Measurements from ENCODE around the gene TMEM184A.
A peak's percentile ranks its signal among the peaks of the same experiment; 100 is the strongest.

Gene TMEM184A

GRCh38 chr7:1538544-1539180 is 17.3 kb downstream of the TMEM184A start:
- no peak for DNase-seq

- DNase-seq = no peak
Observed at GRCh38 chr7:1537535-1538412, 18.2 kb downstream of the TMEM184A start.

GRCh38 chr7:1536743-1537534 is 19.1 kb downstream of the TMEM184A start:
- DNase-seq = no peak

- no peak for DNase-seq
Observed at GRCh38 chr7:1536455-1536742, 19.6 kb downstream of the TMEM184A start.

- DNase-seq = no peak
Observed at GRCh38 chr7:1535701-1536454, 20.1 kb downstream of the TMEM184A start.

- no peak for DNase-seq
Observed at GRCh38 chr7:1535100-1535458, 20.9 kb downstream of the TMEM184A start.

- DNase-seq = no peak
Observed at GRCh38 chr7:1534330-1535099, 21.5 kb downstream of the TMEM184A start.

- no peak for DNase-seq
Observed at GRCh38 chr7:1533547-1534329, 22.3 kb downstream of the TMEM184A start.

GRCh38 chr7:1533255-1533546 is 22.8 kb downstream of the TMEM184A start:
- DNase-seq = no peak

- peak in 2 of 4 experiments; percentile 41 to 50 for DNase-seq
Observed at GRCh38 chr7:1532456-1533254, 23.4 kb downstream of the TMEM184A start.

GRCh38 chr7:1531979-1532455 is 24.0 kb downstream of the TMEM184A start:
- DNase-seq = no peak

- peak in 1 of 4 experiments; percentile 52 for DNase-seq
Observed at GRCh38 chr7:1531263-1531978, 24.6 kb downstream of the TMEM184A start.

- DNase-seq = no peak
Observed at GRCh38 chr7:1530946-1531262, 25.1 kb downstream of the TMEM184A start.

GRCh38 chr7:1529383-1530116 is 26.5 kb downstream of the TMEM184A start:
- no peak for DNase-seq

- DNase-seq = no peak
Observed at GRCh38 chr7:1526271-1526754, 29.7 kb downstream of the TMEM184A start.

- no peak for DNase-seq
Observed at GRCh38 chr7:1525409-1525808, 30.6 kb downstream of the TMEM184A start.

GRCh38 chr7:1523844-1524243 is 32.2 kb downstream of the TMEM184A start:
- no peak for DNase-seq

- DNase-seq = no peak
Observed at GRCh38 chr7:1523208-1523607, 32.8 kb downstream of the TMEM184A start.

- no peak for DNase-seq
Observed at GRCh38 chr7:1521456-1521855, 34.5 kb downstream of the TMEM184A start.
